ENCODE measurements around the gene SH3GL1.
A peak's percentile ranks its signal among the peaks of the same experiment; 100 is the strongest.

Gene SH3GL1

DNA sequence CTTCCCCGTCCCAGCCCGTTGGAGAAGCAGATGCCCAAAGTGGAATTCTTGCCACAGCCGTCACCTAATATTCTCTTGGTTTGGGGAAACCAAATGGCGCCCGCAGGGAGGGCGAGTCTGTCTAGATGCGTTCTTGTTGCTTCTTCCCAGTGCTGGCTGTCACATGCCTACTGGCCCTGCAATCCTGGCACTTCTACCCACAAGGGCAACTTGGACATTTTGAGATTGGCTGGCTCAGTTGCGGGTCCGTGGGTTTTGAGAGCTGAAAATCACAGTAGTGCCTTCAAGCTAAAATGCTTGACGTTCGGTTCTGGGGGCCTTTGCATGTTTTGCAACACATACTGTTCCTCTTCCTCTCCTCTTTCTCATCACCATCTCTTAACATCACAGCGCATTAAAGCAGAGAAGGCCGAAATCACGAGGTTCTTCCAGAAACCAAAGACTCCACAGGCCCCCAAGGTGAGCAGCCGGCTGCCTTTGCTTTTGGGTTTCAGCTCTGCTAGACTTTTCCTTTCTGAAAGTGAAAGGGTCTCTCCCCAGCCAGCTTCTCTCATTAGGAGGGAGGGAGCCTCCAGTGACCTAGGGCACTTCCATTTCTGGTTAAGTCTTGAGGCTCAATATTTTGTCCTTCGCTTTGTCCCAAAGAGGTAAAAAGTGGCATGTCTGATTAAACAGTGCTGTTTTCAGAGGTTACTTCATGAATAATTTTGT is 23.2 kb upstream of the SH3GL1 start:
- H3K4me1 ChIP-seq (ENCODE audit: insufficient read depth, low read length), result no peaks in the 10 kb centered on the region
- no peaks in the 10 kb centered on the region for H3K27me3 ChIP-seq (ENCODE audit: insufficient read depth, low read length)
- no peaks in the 10 kb centered on the region for H3K9me3 ChIP-seq (ENCODE audit: low read length)
- H3K36me3 ChIP-seq (ENCODE audit: insufficient read depth, low read length), result peaks cover 65% of the 10 kb centered on the region
- H3K4me3 ChIP-seq (ENCODE audit: low read length), result no peak overlapping the region
- H2AFZ ChIP-seq (ENCODE audit: low read depth, low read length), result no peak overlapping the region

DNA sequence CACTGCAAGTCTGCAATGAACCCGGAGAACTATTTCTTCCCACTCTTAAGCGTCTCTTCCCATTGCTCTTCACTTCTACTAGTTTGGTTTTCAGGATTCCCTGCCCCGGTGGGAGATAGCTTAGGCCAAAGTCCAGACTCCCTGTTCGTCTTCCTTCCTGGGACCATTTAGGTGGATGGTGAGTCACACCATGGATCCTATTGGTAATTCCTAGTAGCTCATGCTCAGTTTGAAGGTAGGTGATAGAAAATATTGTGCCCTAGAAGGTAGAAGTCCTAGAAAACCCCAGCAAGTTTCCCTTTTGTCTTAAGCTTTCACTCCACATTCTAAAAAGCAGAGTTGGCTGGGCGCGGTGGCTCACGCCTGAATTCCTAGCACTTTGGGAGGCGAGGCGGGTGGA is 15.9 kb upstream of the SH3GL1 start:
- Histone ChIP-seq H2AFZ (ENCODE audit: low read depth, low read length) (no peak overlapping the region), H3K27me3 (ENCODE audit: insufficient read depth, low read length) (no peaks in the 10 kb centered on the region), H3K36me3 (ENCODE audit: insufficient read depth, low read length) (peaks cover 71% of the 10 kb centered on the region), H3K4me3 (ENCODE audit: low read length) (no peak overlapping the region), H3K4me1 (ENCODE audit: insufficient read depth, low read length) (no peaks in the 10 kb centered on the region), H3K9me3 (ENCODE audit: low read length) (no peaks in the 10 kb centered on the region)

DNA sequence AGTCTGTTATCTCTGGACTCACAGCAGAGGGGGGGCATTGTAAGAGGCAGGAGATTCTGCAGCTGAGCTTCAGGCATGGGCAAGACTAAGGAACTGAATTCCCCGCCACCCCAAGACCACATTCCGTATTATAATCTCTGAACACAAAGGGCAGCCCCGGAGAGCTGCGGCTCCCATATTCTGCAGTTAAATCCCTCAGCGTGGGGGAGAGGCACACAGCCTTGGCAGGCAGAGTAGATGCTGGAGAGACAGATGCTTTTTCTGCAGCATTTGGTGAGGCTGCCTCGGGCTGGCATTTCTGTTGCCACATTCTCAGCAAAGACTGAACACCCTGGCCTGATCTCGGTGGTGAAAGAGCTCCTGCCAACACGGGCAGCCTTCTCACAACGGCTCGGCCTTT is 15.0 kb upstream of the SH3GL1 start:
- H3K36me3 ChIP-seq (ENCODE audit: insufficient read depth, low read length), result peaks cover 70% of the 10 kb centered on the region
- H3K27me3 ChIP-seq (ENCODE audit: insufficient read depth, low read length), result no peaks in the 10 kb centered on the region
- no peak overlapping the region for H2AFZ ChIP-seq (ENCODE audit: low read depth, low read length)
- no peak overlapping the region for H3K4me3 ChIP-seq (ENCODE audit: low read length)
- H3K4me1 ChIP-seq (ENCODE audit: insufficient read depth, low read length), result no peaks in the 10 kb centered on the region
- H3K9me3 ChIP-seq (ENCODE audit: low read length), result no peaks in the 10 kb centered on the region

DNA sequence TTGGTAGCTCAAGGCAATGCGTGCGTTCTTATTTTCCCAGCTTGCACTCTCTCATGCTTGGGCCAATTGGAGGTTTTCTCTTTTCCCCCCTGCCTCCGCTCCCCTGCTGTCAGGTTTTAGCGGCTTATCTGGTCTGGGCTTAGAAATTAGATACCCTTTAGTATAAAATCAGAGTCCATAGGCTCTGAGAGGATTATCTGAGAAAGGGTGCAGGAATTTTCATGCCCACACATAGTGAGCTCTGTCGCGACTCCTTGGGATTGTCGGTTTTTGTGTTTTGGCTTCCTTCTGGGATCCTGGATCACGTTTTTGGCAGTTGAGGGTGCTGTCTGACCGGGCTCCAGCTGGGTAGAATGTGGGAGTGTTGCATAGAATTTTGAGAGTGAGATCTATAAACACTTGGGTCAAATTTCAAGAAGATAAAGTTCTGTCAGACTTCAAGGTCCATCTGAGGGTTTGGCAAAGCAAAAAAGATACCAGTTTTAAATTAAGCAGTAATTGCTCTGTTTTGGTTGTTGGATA is 14.5 kb upstream of the SH3GL1 start:
- peaks cover 69% of the 10 kb centered on the region for H3K36me3 ChIP-seq (ENCODE audit: insufficient read depth, low read length)

DNA sequence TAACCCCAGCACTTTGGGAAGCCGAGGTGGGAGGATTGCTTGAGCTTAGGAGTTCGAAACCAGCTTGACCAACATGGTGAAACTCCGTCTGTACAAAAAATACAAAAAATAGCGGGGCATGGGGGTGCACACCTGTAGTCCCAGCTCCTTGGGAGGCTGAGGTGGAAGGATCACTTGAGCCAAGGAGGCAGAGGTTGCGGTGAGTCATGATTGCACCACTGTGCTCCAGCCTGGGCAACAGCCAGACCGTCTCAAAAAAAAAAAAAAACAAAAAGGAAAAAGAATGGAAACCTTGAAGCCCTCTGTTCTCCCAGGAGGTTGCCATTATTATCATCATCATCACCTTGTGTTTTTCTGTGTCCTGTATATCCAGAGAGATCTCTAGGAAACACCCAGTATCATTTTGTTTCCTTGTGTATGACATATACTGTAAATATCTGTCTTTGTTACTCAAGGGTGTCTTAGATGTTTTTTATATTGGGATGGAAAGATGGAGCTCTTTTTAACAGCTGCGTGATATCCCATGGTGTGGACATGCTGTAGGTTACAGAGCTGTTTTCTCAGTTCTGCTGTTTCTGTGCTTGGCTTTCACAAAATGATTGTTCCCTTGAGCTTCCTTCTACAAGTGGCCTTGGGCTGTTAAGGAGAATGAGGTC is 13.9 kb upstream of the SH3GL1 start:
- Histone ChIP-seq H3K9me3 (ENCODE audit: low read length) (no peaks in the 10 kb centered on the region), H2AFZ (ENCODE audit: low read depth, low read length) (no peak overlapping the region), H3K27me3 (ENCODE audit: insufficient read depth, low read length) (no peaks in the 10 kb centered on the region), H3K4me3 (ENCODE audit: low read length) (no peak overlapping the region), H3K36me3 (ENCODE audit: insufficient read depth, low read length) (peaks cover 72% of the 10 kb centered on the region), H3K4me1 (ENCODE audit: insufficient read depth, low read length) (no peaks in the 10 kb centered on the region)

More for the DNA sequence above, 14.5 kb upstream of the SH3GL1 start:
- H3K4me3 ChIP-seq (ENCODE audit: low read length), result no peak overlapping the region
- H3K27me3 ChIP-seq (ENCODE audit: insufficient read depth, low read length), result no peaks in the 10 kb centered on the region
- H2AFZ ChIP-seq (ENCODE audit: low read depth, low read length), result no peak overlapping the region
- no peaks in the 10 kb centered on the region for H3K4me1 ChIP-seq (ENCODE audit: insufficient read depth, low read length)
- no peaks in the 10 kb centered on the region for H3K9me3 ChIP-seq (ENCODE audit: low read length)

GRCh38 chr19:4413588-4413987 is 13.2 kb upstream of the SH3GL1 start:
- H3K27me3 ChIP-seq (ENCODE audit: insufficient read depth, low read length), result no peaks in the 10 kb centered on the region
- H3K36me3 ChIP-seq (ENCODE audit: insufficient read depth, low read length), result peaks cover 74% of the 10 kb centered on the region
- no peaks in the 10 kb centered on the region for H3K9me3 ChIP-seq (ENCODE audit: low read length)
- no peak overlapping the region for H2AFZ ChIP-seq (ENCODE audit: low read depth, low read length)
- no peak overlapping the region for H3K4me3 ChIP-seq (ENCODE audit: low read length)
- no peaks in the 10 kb centered on the region for H3K4me1 ChIP-seq (ENCODE audit: insufficient read depth, low read length)

GRCh38 chr19:4409123-4409933 is 9.0 kb upstream of the SH3GL1 start:
- Histone ChIP-seq H3K36me3 (ENCODE audit: insufficient read depth, low read length) (peaks cover 73% of the 10 kb centered on the region), H3K4me1 (ENCODE audit: insufficient read depth, low read length) (peaks cover 1% of the 10 kb centered on the region), H2AFZ (ENCODE audit: low read depth, low read length) (no peak overlapping the region), H3K27me3 (ENCODE audit: insufficient read depth, low read length) (no peaks in the 10 kb centered on the region), H3K4me3 (ENCODE audit: low read length) (no peak overlapping the region), H3K9me3 (ENCODE audit: low read length) (no peaks in the 10 kb centered on the region)

- peaks cover 49% of the 10 kb centered on the region for H3K36me3 ChIP-seq (ENCODE audit: insufficient read depth, low read length)
- H2AFZ ChIP-seq (ENCODE audit: low read depth, low read length), result no peak overlapping the region
- no peaks in the 10 kb centered on the region for H3K27me3 ChIP-seq (ENCODE audit: insufficient read depth, low read length)
- H3K9me3 ChIP-seq (ENCODE audit: low read length), result no peaks in the 10 kb centered on the region
- H3K4me1 ChIP-seq (ENCODE audit: insufficient read depth, low read length), result peaks cover 11% of the 10 kb centered on the region
- no peak overlapping the region for H3K4me3 ChIP-seq (ENCODE audit: low read length)
Measured at GRCh38 chr19:4406626-4407025, 6.3 kb upstream of the SH3GL1 start.

GRCh38 chr19:4405977-4406376 is 5.6 kb upstream of the SH3GL1 start:
- H2AFZ ChIP-seq (ENCODE audit: low read depth, low read length), result no peak overlapping the region
- peaks cover 44% of the 10 kb centered on the region for H3K36me3 ChIP-seq (ENCODE audit: insufficient read depth, low read length)
- H3K27me3 ChIP-seq (ENCODE audit: insufficient read depth, low read length), result no peaks in the 10 kb centered on the region
- H3K4me1 ChIP-seq (ENCODE audit: insufficient read depth, low read length), result peaks cover 13% of the 10 kb centered on the region
- no peaks in the 10 kb centered on the region for H3K9me3 ChIP-seq (ENCODE audit: low read length)
- H3K4me3 ChIP-seq (ENCODE audit: low read length), result no peak overlapping the region

- Histone ChIP-seq H3K4me3 (ENCODE audit: low read length) (peak overlapping the region; percentile 78), H3K9me3 (ENCODE audit: low read length) (no peaks in the 10 kb centered on the region), H2AFZ (ENCODE audit: low read depth, low read length) (peak overlapping the region; percentile 39), H3K4me1 (ENCODE audit: insufficient read depth, low read length) (peaks cover 16% of the 10 kb centered on the region), H3K27me3 (ENCODE audit: insufficient read depth, low read length) (no peaks in the 10 kb centered on the region), H3K36me3 (ENCODE audit: insufficient read depth, low read length) (peaks cover 20% of the 10 kb centered on the region)
Measured at GRCh38 chr19:4403005-4403761, 2.8 kb upstream of the SH3GL1 start.

DNA sequence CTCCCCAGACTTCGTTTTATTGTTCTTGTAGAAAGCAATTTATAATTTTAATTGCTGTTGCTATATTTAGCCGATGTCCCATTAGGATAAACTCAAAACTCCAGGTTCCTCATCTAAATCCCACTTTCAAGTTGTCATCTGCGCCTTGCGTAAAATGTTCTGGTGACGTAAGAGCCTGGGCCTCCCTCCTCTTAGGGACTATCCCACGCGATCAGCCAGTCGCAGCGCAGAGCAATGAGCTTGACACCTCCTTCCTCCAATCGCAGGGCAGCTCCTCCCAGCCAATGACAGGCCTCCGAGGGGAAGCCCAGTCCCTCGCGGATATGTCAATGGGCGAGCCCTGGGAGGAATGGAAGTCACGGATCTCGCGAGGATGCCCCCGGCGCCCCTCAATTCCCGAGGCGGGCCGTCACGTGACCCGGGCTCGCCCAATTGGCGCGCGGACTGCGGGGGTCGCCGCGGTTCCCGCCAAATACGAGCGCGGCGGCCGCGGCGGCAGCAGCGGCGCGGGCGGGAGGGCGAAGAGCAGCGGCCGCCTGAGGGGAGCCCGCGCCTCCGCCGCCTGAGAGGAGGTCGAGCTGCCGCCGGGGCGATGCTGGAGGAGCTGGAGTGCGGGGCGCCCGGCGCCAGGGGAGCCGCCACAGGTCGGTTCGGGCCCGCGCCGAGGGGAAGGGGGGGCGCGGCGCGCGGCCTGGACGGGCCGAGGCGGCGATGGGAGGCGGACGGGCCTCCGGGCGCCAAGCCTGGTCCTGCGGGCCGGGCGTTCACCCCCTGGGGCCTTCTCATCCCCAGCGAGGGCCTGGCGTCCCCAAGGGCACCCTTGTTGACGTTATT is 2.0 kb upstream of the SH3GL1 start, which contains the start of gene CHAF1A:
TSS of gene CHAF1A (plus strand) at position 470 of the 834 bp plus-strand sequence. CDS start at position 593, 123 bp downstream.
- peak within 1 kb of the TSS; percentile 78 for H3K4me3 ChIP-seq (ENCODE audit: low read length)
- no peaks in the 10 kb centered on the region for H3K27me3 ChIP-seq (ENCODE audit: insufficient read depth, low read length)
- peak within 1 kb of the TSS; percentile 39 for H2AFZ ChIP-seq (ENCODE audit: low read depth, low read length)
- H3K36me3 ChIP-seq (ENCODE audit: insufficient read depth, low read length), result peaks cover 23% of the 10 kb centered on the region
- H3K9me3 ChIP-seq (ENCODE audit: low read length), result no peaks in the 10 kb centered on the region
- peaks cover 16% of the 10 kb centered on the region for H3K4me1 ChIP-seq (ENCODE audit: insufficient read depth, low read length)

DNA sequence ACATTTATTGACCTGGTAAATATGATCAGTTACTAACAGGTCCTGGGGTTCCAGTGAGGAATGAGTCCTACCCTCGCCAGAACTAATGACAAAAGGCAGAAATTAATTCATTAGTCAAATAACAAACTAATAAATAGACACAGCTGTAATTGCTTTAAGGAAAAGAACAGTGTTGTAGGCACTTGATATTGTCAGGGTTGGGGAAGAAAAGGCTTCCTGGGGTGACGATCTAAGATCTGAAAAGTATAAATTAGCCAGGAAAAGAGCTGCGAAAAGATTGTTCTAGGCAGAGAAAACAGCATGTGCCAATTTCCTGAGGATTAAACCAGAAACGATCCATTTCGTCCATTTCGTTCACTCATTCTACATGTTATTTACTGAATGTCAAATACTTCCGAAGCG is 1.4 kb upstream of the SH3GL1 start:
- Histone ChIP-seq H3K9me3 (ENCODE audit: low read length) (no peaks in the 10 kb centered on the region), H3K27me3 (ENCODE audit: insufficient read depth, low read length) (no peaks in the 10 kb centered on the region), H3K4me1 (ENCODE audit: insufficient read depth, low read length) (peaks cover 18% of the 10 kb centered on the region), H3K36me3 (ENCODE audit: insufficient read depth, low read length) (peaks cover 24% of the 10 kb centered on the region), H3K4me3 (ENCODE audit: low read length) (peak overlapping the region; percentile 48), H2AFZ (ENCODE audit: low read depth, low read length) (peak overlapping the region; percentile 33)

Measured in neuron (in vitro differentiated cells).